Upper lobe of left lung (tissue), 4 donors: ENCODE data around the gene SFMBT1.

Experiments
- EP300 ChIP-seq, 4 donors: sonication (generic); formaldehyde crosslinking; IDR thresholded peaks; one replicate each; pipeline ENCODE4 v1.5.1; 2017; ENCODE audit warnings: antibody characterized with exemption in 4 of 4, control low read depth in 2 of 4
- POLR2A ChIP-seq, 4 donors: fragments of 450-650 bp; IDR thresholded peaks; one replicate each; pipeline ENCODE4 v1.5.1; 2016 to 2017; ENCODE audit warnings: antibody characterized with exemption in 4 of 4, mild to moderate bottlenecking in 2 of 4
- TF ChIP-seq, protein P1 (sequence below), 6 experiments: fragments of 450-650 bp in 4 of 6; fragments of 200-600 bp in 2 of 6; sonication (generic) in 2 of 6; IDR thresholded peaks; one replicate each; pipeline ENCODE4 v1.5.1; 2016 to 2019; ENCODE audit warnings: antibody characterized with exemption in 6 of 6

GRCh38 chr3:53032609-53033008 is 13.3 kb downstream of the SFMBT1 start:
- TF ChIP-seq, protein P1, sequence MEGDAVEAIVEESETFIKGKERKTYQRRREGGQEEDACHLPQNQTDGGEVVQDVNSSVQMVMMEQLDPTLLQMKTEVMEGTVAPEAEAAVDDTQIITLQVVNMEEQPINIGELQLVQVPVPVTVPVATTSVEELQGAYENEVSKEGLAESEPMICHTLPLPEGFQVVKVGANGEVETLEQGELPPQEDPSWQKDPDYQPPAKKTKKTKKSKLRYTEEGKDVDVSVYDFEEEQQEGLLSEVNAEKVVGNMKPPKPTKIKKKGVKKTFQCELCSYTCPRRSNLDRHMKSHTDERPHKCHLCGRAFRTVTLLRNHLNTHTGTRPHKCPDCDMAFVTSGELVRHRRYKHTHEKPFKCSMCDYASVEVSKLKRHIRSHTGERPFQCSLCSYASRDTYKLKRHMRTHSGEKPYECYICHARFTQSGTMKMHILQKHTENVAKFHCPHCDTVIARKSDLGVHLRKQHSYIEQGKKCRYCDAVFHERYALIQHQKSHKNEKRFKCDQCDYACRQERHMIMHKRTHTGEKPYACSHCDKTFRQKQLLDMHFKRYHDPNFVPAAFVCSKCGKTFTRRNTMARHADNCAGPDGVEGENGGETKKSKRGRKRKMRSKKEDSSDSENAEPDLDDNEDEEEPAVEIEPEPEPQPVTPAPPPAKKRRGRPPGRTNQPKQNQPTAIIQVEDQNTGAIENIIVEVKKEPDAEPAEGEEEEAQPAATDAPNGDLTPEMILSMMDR (IDR thresholded peaks at IDR 0.05), result no peak
- TF ChIP-seq POLR2A (IDR thresholded peaks at IDR 0.05) (no peak), EP300 (IDR thresholded peaks at IDR 0.05) (no peak)
